Motor neuron (in vitro differentiated cells): ENCODE results near the gene LAMA4. TPM values are rescaled to one million over a fixed set of nuclear protein-coding genes. Genes with fewer than 3 reads are reported as not detected.

ENCODE experiments used
- ATAC-seq, 8 experiments: fragments of 200-7000 bp; cut with Tn5 transposase; replicated peaks in 6 of 8; 2 replicates each; pipeline ENCODE4 v1.8.0; 2021; ENCODE audit warnings: mild to moderate bottlenecking in 8 of 8, moderate library complexity in 8 of 8
- H3K27ac ChIP-seq, 2 donors: fragments of 250-450 bp; sonication (Bioruptor Pico); 2 replicates each; pipeline ENCODE4 v1.9.0; 2021; ENCODE audit warnings: antibody characterized with exemption in 2 of 2, mild to moderate bottlenecking in 2 of 2, moderate library complexity in 1 of 2
- H3K4me1 ChIP-seq, 2 donors: fragments of 250-450 bp; sonication (Bioruptor Pico); replicated peaks in 1 of 2; 2 replicates each; pipeline ENCODE4 v1.6.1; 2021; ENCODE audit warnings: antibody characterized with exemption in 2 of 2, mild to moderate bottlenecking in 2 of 2, moderate library complexity in 1 of 2
- H3K4me3 ChIP-seq, 5 donors: fragments of 250-450 bp; sonication (Bioruptor Pico); 2 replicates each; pipeline ENCODE4 v1.9.0; 2021; ENCODE audit warnings: antibody characterized with exemption in 5 of 5, mild to moderate bottlenecking in 5 of 5, moderate library complexity in 4 of 5
- WGBS, 10 experiments: fragments of 450-650 bp; shearing (Covaris generic); methylation state at CpG; one replicate each; pipeline ENCODE4 v1.0.0; 2022; 5-methylcytosine and 5-hydroxymethylcytosine counted together
- in situ Hi-C, 9 experiments: fragments of 400-800 bp; cut with MboI; loops; one replicate each; pipeline ENCODE4 v1.15.0; 2021; ENCODE audit warnings: low sequenced_read_pairs in 9 of 9, low pct_unique_long_range_greater_than_20kb in 2 of 9; ENCODE audit not compliant: unreplicated experiment in 9 of 9
- total RNA-seq, 8 experiments: library from RNA; unstranded; fragments of 300-600 nt; gene quantifications; 2 replicates each; pipeline versions ENCODE4 v1.2.3 to v1.2.4, GENCODE V29; 2022

The LAMA4 gene
- total RNA-seq, 8 experiments from 2014 or later, result 3.6 to 1,765 (median 40.3) TPM

GRCh38 chr6:112100561-112100960 lies 153.8 kb downstream of the LAMA4 start:
- H3K4me1 ChIP-seq, result no peaks in the 10 kb centered on the region
- WGBS, 10 experiments, result 53 to 100% (median 66%) methylated on average over 1 to 4 of the region's 4 CpGs; no CpG with 5 or more reads in 2 of the 10 experiments
- H3K27ac ChIP-seq, result no peak overlapping the region
- ATAC-seq, result no peak
- H3K4me3 ChIP-seq, result no peak overlapping the region
- in situ Hi-C loops, result no loop called here

- in situ Hi-C loops, result no loop called here
- 64 to 100% (median 86%) methylated on average over 1 to 2 of the region's 2 CpGs; no CpG with 5 or more reads in 3 of the 10 experiments for WGBS, 10 experiments
- Histone ChIP-seq H3K4me1 (no peaks in the 10 kb centered on the region), H3K27ac (no peak overlapping the region), H3K4me3 (no peak overlapping the region)
- ATAC-seq, result no peak
Measured at GRCh38 chr6:112096901-112097300, 157.5 kb downstream of the LAMA4 start.

DNA sequence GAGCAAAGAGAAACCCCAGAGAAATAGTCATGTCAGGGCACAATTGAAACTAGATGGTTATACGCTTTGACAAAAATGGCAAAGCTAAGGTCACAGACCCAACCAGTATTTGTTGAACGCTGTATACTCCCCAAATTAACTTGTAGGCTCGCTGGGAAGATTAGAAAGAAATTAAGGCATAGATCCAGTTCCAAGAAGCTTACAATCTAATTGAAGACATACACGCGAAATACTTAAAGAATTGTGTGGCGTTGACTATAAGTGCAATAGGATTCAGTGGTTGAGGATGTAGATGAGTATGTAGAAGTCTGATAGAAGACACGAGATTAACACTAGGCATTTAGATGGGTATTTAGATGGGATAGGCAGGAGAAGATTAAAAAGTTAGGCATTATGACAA lies 166.5 kb downstream of the LAMA4 start:
- in situ Hi-C loops, result no loop called here
- Histone ChIP-seq H3K4me1 (peaks cover 4 to 17% of the 10 kb centered on the region in 2 donors), H3K27ac (peak overlapping the region; percentile 73 to 90), H3K4me3 (peak overlapping the region; percentile 55 to 96 (median 70))
- 0 to 38% (median 12%) methylated on average over 2 to 7 of the region's 7 CpGs for WGBS, 10 experiments
- peak in 2 of 8 experiments; percentile 1 for ATAC-seq

- Histone ChIP-seq H3K4me3 (peak within 1 kb of the TSS; percentile 55 to 96 (median 70)), H3K4me1 (peaks cover 4 to 17% of the 10 kb centered on the region in 2 donors), H3K27ac (peak within 1 kb of the TSS; percentile 73 to 90)
- ATAC-seq, result peak; percentile 88 to 97 (median 96)
- WGBS, 10 experiments, result 0 to 10% (median 0%) methylated on average over 1 to 30 of the region's 60 CpGs; no CpG with 5 or more reads in 1 of the 10 experiments
- in situ Hi-C loops, result no loop called here
Measured at GRCh38 chr6:112087136-112087911, 167.0 kb downstream of the LAMA4 start, which contains the start of the genes FAM229B and TUBE1. FAM229B (plus strand) TSS chr6:112087591; CDS start chr6:112099284, 11,693 bp downstream. TUBE1 (minus strand) TSS chr6:112087482; CDS start chr6:112087434, 48 bp downstream.

DNA sequence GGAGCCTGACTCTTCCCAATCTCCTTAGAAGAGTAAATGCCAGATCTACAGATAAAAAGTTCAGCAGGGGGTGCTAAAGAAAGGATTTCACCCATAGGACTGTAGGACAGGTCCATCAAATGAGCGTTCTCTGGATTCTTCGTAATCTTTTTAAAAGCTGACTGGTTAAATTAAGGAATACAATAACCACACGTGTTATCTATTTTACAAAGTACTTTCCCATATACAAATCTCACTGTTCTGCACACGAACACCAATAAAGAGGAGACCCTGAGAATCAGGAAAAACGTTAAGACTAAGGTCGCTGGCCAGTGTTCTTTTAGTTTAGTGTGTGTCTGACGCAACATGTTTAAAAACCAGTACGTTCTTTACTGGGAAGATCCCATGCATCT lies 167.6 kb downstream of the LAMA4 start:
- Histone ChIP-seq H3K27ac (peak overlapping the region; percentile 73 to 90), H3K4me1 (peaks cover 4 to 17% of the 10 kb centered on the region in 2 donors), H3K4me3 (peak overlapping the region; percentile 55 to 96 (median 70))
- in situ Hi-C loops, result no loop called here
- 0 to 5% (median 0%) methylated on average over 3 to 8 of the region's 8 CpGs; no CpG with 5 or more reads in 1 of the 10 experiments for WGBS, 10 experiments
- peak; percentile 6 to 51 (median 14) for ATAC-seq

DNA sequence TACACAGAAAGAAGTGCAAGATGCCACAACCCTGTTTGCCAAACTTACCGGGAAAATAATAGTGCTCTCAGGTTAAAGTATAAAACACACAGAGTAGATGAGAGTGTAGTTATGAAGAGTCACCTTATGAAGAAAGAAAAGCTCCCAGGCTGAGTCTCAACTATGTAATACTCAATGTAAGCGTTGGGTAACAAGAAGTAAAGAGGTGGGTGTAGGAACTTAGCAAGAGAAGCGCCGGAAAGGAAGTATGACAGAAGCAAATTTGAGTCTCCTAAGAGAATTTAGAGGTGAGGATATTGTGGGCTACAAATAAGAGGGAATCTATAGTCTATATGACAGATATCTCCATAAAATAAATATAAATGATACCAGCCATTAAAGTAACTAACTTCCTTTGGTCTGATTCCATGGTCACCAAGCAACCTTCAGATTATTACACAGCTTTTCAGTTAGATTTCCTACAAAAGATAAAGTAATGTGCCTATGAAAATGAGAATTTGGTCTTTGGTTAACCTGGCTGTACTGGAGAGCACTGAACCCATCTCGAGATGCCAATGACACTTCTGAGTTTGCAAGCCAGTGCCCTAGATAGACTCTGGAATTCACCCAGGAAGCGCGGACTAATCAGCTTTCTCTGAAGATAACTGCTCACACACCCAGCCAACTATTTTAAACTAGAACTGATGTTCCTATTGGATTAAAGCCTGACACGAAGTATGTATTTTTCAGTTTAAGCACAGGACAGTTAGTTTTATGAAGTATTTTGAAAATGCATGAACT lies 168.9 kb downstream of the LAMA4 start:
- ATAC-seq, result no peak
- H3K4me3 ChIP-seq, result no peak overlapping the region
- in situ Hi-C loops, result no loop called here
- WGBS, 10 experiments, result 50 to 100% (median 91%) methylated on average over 1 to 8 of the region's 8 CpGs
- H3K27ac ChIP-seq, result no peak overlapping the region
- H3K4me1 ChIP-seq, result peaks cover 4 to 17% of the 10 kb centered on the region in 2 donors

DNA sequence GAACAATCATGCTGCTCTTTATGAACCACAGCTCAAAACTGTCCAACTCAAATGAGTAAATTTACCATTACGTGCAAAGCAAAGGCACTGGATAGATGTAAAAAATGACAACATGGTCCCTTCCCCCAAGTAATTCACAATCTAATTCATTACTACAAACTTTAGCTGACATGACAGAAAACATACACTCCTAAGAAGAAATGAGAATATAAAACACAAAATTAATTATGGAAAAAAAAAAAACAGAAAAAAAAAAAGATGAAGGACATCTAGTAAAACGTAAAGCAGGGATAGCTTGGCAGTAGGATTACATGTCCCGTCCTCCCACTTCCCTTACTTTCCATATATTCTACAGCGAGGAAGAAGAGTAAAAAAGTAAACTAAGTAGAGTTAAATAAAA lies 172.8 kb downstream of the LAMA4 start:
- Histone ChIP-seq H3K4me1 (peaks cover 0 to 6% of the 10 kb centered on the region in 2 donors), H3K4me3 (no peak overlapping the region), H3K27ac (no peak overlapping the region)
- no peak for ATAC-seq
- WGBS, 10 experiments, result 87 to 100% (median 96%) methylated on average over 1 to 4 of the region's 4 CpGs
- in situ Hi-C loops, result no loop called here

DNA sequence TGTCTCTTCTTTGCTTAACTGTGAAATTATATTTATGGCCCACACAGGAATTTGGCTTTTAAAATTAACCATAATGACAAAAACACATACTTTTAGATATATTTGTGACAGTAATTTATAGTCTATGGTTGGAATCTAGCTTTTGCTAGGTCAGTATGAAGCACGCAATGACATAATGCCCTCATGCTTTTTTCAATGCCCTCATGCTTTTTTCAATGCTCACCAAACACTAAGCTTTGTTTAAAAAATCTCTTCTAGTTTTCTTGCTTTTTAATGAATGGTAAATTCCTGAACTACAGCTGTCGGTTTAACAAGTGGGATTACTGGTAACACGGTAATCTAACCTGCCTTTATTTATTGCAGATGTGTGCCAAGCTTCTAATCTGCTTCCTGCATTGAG lies 187.8 kb downstream of the LAMA4 start:
- no peak overlapping the region for H3K27ac ChIP-seq
- no peaks in the 10 kb centered on the region for H3K4me1 ChIP-seq
- WGBS, 10 experiments, result 51 to 100% (median 89%) methylated on average over 1 to 3 of the region's 3 CpGs; no CpG with 5 or more reads in 2 of the 10 experiments
- in situ Hi-C loops, result no loop called here
- no peak for ATAC-seq
- no peak overlapping the region for H3K4me3 ChIP-seq

- no peak overlapping the region for H3K4me3 ChIP-seq
- H3K4me1 ChIP-seq, result no peaks in the 10 kb centered on the region
- WGBS, 10 experiments, result 22 to 100% (median 57%) methylated on average over 1 to 5 of the region's 6 CpGs; no CpG with 5 or more reads in 3 of the 10 experiments
- peak in 1 of 8 experiments; percentile 14 for ATAC-seq
- no peak overlapping the region for H3K27ac ChIP-seq
- in situ Hi-C loops, result no loop called here
Measured at GRCh38 chr6:112065426-112065986, 188.9 kb downstream of the LAMA4 start.

DNA sequence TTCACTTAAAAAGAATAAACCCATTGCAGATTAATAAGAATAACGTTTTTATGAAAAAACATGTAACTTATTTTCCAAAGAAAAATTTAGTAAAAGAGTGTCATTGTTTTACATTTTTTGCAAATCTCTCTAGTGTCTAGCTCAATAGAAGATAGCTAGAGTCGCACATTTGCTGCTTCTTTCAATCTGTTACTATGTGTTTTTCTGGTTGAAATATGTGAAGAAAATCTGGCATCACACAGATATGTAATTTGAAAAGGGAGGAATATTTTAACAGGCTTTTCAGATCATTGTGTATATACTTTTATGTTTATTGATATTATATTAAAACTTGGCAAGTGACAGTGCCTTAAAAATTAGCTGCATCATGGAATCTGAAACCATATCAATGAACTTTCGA lies 191.4 kb downstream of the LAMA4 start:
- Histone ChIP-seq H3K4me1 (no peaks in the 10 kb centered on the region), H3K4me3 (no peak overlapping the region), H3K27ac (no peak overlapping the region)
- ATAC-seq, result no peak
- in situ Hi-C loops, result no loop called here
- 47 to 100% (median 84%) methylated on average over 1 to 3 of the region's 3 CpGs for WGBS, 10 experiments

DNA sequence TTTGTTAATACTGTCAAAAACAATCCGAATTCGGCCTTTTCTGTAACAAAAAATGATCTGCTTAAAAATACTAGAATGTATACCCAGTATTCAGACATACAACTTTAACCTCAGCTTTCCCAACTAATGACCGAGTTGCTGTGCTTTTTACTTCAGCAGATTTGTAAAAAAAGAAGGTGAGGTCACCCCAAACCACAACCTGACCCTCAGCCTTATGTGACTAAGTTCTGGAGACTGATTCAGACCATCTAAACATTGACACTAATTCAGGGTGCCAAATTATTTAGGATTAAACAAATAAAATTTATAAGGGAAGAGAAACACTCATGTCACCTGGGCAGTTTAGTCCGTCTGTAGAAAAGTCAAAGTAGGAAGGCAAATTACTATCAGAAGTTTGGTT lies 192.8 kb downstream of the LAMA4 start:
- H3K4me3 ChIP-seq, result no peak overlapping the region
- WGBS, 10 experiments, result 60 to 94% (median 85%) methylated on average over 1 to 4 of the region's 4 CpGs
- ATAC-seq, result no peak
- in situ Hi-C loops, result no loop called here
- H3K27ac ChIP-seq, result no peak overlapping the region
- no peaks in the 10 kb centered on the region for H3K4me1 ChIP-seq
